ENCODE results near the gene CAMK2D. TPM values are rescaled to one million over a fixed set of nuclear protein-coding genes. Genes with fewer than 3 reads are reported as not detected.
A peak's percentile ranks its signal among the peaks of the same experiment; 100 is the strongest.

The CAMK2D gene
- total RNA-seq, 1 experiment from 2014 or later: 15.4 TPM

DNA sequence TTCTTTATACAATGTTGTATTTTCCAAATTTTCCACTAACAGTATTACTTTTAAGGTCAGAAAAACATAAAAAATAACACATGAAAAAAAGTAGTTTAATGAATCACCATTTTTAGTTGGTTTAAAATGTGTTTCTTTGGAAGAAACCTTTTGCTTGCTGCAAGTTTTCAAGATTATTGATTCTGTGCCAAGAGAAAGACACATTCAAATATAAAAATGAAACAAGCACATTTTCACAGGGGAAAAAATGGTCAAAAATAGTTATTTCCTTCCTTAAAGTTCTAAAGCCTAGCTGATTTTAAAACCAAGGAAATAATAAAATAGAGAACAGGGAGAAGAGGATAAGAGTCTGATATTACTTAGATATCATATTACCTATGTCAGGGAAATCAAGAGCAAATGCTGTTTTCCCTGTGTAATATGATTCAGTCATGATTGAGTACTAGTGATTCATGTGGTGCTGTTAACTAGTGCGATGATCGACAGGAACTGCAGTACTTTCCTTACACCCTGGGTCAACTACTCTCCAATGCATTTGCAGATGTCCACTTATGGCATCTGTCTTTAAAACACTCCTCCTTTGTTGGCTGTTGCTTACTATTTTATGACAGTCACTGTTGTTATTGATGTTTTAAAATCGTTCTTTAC lies 103.8 kb downstream of the CAMK2D start:
- ChIA-PET CTCF (no interaction called here), POLR2A (ENCODE audit: unreplicated experiment) (no interaction called here)
- Histone ChIP-seq H3K4me2 (ENCODE audit: low read length) (peak overlapping the region; percentile 28), H3F3A (ENCODE audit: low read length, unreplicated experiment) (no peaks in the 10 kb centered on the region), H3K9me2 (replicated peaks; ENCODE audit: low read length) (no peaks in the 10 kb centered on the region), H3K4me1 (ENCODE audit: insufficient read depth, low read length) (peaks cover 18% of the 10 kb centered on the region), H4K20me1 (ENCODE audit: low read length) (no peaks in the 10 kb centered on the region), H3K36me3 (ENCODE audit: low read depth, low read length) (no peaks in the 10 kb centered on the region), H3K9ac (ENCODE audit: low read length) (no peak overlapping the region), H3K79me2 (ENCODE audit: low read length) (no peaks in the 10 kb centered on the region), H3K9me3 (ENCODE audit: low read length) (no peaks in the 10 kb centered on the region), H3K27ac (ENCODE audit: low read length) (no peak overlapping the region), H3K4me3 (ENCODE audit: low read length) (no peak overlapping the region), H3K27me3 (ENCODE audit: low read length) (no peaks in the 10 kb centered on the region), H2AFZ (ENCODE audit: low read length) (no peak overlapping the region)
- peak; percentile 97 for ATAC-seq
- no peak for TF ChIP-seq EZH2phosphoT487 (IDR thresholded peaks at IDR 0.05; ENCODE audit: borderline replicate concordance, low read length)
- TF ChIP-seq, protein P1, sequence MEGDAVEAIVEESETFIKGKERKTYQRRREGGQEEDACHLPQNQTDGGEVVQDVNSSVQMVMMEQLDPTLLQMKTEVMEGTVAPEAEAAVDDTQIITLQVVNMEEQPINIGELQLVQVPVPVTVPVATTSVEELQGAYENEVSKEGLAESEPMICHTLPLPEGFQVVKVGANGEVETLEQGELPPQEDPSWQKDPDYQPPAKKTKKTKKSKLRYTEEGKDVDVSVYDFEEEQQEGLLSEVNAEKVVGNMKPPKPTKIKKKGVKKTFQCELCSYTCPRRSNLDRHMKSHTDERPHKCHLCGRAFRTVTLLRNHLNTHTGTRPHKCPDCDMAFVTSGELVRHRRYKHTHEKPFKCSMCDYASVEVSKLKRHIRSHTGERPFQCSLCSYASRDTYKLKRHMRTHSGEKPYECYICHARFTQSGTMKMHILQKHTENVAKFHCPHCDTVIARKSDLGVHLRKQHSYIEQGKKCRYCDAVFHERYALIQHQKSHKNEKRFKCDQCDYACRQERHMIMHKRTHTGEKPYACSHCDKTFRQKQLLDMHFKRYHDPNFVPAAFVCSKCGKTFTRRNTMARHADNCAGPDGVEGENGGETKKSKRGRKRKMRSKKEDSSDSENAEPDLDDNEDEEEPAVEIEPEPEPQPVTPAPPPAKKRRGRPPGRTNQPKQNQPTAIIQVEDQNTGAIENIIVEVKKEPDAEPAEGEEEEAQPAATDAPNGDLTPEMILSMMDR (conservative IDR thresholded peaks at IDR 0.05; ENCODE audit: low read depth, low read length): no peak
- TF ChIP-seq EZH2 (IDR thresholded peaks at IDR 0.05; ENCODE audit: low read length, unreplicated experiment): no peak
- DNase-seq: peak; percentile 75
- no TSS peak for BruUV-seq (replicated peaks)
- intact Hi-C loops (cut with micrococcal nuclease): no loop called here

DNA sequence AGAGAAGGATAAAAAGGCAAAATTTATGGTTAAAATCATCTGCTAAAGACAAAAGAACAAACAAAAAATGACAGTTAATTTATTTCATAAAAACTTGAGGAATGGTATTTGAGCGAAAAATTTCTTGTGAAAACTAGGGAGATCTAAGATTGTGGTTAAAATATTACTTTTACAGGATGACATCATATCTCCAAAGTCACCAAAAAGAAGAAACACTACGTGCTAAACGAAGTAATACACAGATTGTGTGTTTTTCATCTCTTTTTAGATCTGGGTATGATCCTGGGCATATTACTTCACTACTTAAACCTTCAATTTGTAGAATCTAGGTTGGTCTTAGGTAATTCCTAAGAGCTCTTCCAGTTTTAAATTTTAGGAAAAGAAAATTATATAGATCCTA lies 107.7 kb downstream of the CAMK2D start:
- no peaks in the 10 kb centered on the region for H3K9me2 ChIP-seq (replicated peaks; ENCODE audit: low read length)
- ChIA-PET POLR2A (ENCODE audit: unreplicated experiment) (no interaction called here), CTCF (no interaction called here)
- no peak overlapping the region for H3K4me2 ChIP-seq (ENCODE audit: low read length)
- no peaks in the 10 kb centered on the region for H3K27me3 ChIP-seq (ENCODE audit: low read length)
- DNase-seq (no peak), ATAC-seq (no peak)
- TF ChIP-seq EZH2 (IDR thresholded peaks at IDR 0.05; ENCODE audit: low read length, unreplicated experiment) (no peak), EZH2phosphoT487 (IDR thresholded peaks at IDR 0.05; ENCODE audit: borderline replicate concordance, low read length) (no peak)
- TF ChIP-seq, protein P1 (conservative IDR thresholded peaks at IDR 0.05; ENCODE audit: low read depth, low read length): no peak
- no peak overlapping the region for H3K27ac ChIP-seq (ENCODE audit: low read length)
- intact Hi-C loops (cut with micrococcal nuclease): no loop called here
- H3K4me1 ChIP-seq (ENCODE audit: insufficient read depth, low read length): peaks cover 18% of the 10 kb centered on the region
- no peaks in the 10 kb centered on the region for H3F3A ChIP-seq (ENCODE audit: low read length, unreplicated experiment)
- BruUV-seq (replicated peaks): no TSS peak
- no peaks in the 10 kb centered on the region for H3K79me2 ChIP-seq (ENCODE audit: low read length)
- no peak overlapping the region for H2AFZ ChIP-seq (ENCODE audit: low read length)
- H3K9me3 ChIP-seq (ENCODE audit: low read length): no peaks in the 10 kb centered on the region
- H4K20me1 ChIP-seq (ENCODE audit: low read length): no peaks in the 10 kb centered on the region
- no peak overlapping the region for H3K4me3 ChIP-seq (ENCODE audit: low read length)
- no peak overlapping the region for H3K9ac ChIP-seq (ENCODE audit: low read length)
- H3K36me3 ChIP-seq (ENCODE audit: low read depth, low read length): no peaks in the 10 kb centered on the region

DNA sequence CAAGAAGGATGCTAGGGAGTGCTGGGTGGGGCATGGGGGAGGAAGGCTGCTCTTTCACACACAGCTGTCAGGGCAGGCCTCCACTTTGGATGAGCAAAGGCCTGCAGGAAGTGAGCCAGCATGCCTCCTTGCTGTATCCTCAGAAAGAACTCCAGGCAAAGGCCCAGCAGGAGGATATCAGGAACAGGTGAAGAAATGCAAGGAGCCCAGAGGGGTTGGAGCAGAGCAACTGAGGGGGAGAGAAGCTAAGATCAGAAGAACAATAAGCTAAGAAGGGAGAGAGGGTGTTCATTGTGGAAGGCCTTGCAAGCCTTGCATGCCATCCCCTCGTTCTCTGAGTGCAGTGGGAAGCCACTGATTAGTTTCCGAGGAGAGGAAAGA lies 115.1 kb downstream of the CAMK2D start:
- Histone ChIP-seq H3K4me1 (ENCODE audit: insufficient read depth, low read length) (peaks cover 33% of the 10 kb centered on the region), H2AFZ (ENCODE audit: low read length) (no peak overlapping the region), H3K4me3 (ENCODE audit: low read length) (peak overlapping the region; percentile 27; the same call in 1 of the 2 replicates), H4K20me1 (ENCODE audit: low read length) (no peaks in the 10 kb centered on the region), H3F3A (ENCODE audit: low read length, unreplicated experiment) (peaks cover 2% of the 10 kb centered on the region), H3K79me2 (ENCODE audit: low read length) (no peaks in the 10 kb centered on the region), H3K27me3 (ENCODE audit: low read length) (no peaks in the 10 kb centered on the region), H3K4me2 (ENCODE audit: low read length) (peak overlapping the region; percentile 71), H3K9me3 (ENCODE audit: low read length) (no peaks in the 10 kb centered on the region), H3K27ac (ENCODE audit: low read length) (peak overlapping the region; percentile 72), H3K36me3 (ENCODE audit: low read depth, low read length) (no peaks in the 10 kb centered on the region), H3K9me2 (replicated peaks; ENCODE audit: low read length) (no peaks in the 10 kb centered on the region), H3K9ac (ENCODE audit: low read length) (no peak overlapping the region)
- DNase-seq: peak; percentile 74
- BruUV-seq (replicated peaks): no TSS peak
- peak; percentile 84 for ATAC-seq
- ChIA-PET CTCF (no interaction called here), POLR2A (ENCODE audit: unreplicated experiment) (no interaction called here)
- TF ChIP-seq, protein P1 (conservative IDR thresholded peaks at IDR 0.05; ENCODE audit: low read depth, low read length): no peak
- no peak for TF ChIP-seq EZH2phosphoT487 (IDR thresholded peaks at IDR 0.05; ENCODE audit: borderline replicate concordance, low read length)
- TF ChIP-seq EZH2 (IDR thresholded peaks at IDR 0.05; ENCODE audit: low read length, unreplicated experiment): no peak
- intact Hi-C loops (cut with micrococcal nuclease): loop anchor here (2.0 to 5.0 kb wide), 2 partner anchors 99 to 114 kb away; partner anchors contain the start of gene CAMK2D
